GM21786 (cell line): Measurements from ENCODE around the gene AFF4.
"Not testable (repeated sequence)": the region's sequence is repeated elsewhere in the genome, so short reads cannot be mapped to it uniquely, and the experiment has no call there.

Experiments used
- ATAC-seq: cut with Tn5 transposase; IDR thresholded peaks from one replicate; pipeline ENCODE4 v1.9.1; 2021; ENCODE audit not compliant: unreplicated experiment

The AFF4 gene

GRCh38 chr5:132961123-132961815 is 2.2 kb downstream of the AFF4 start:
- not testable (repeated sequence) for ATAC-seq

GRCh38 chr5:132956166-132956799 is 7.2 kb downstream of the AFF4 start:
- ATAC-seq: not testable (repeated sequence)

GRCh38 chr5:132953710-132954109 is 9.7 kb downstream of the AFF4 start:
- no peak for ATAC-seq

- no peak for ATAC-seq
Measured at GRCh38 chr5:132952829-132953228, 10.6 kb downstream of the AFF4 start.

- ATAC-seq: no peak
Measured at GRCh38 chr5:132951897-132952296, 11.5 kb downstream of the AFF4 start.

- ATAC-seq: no peak
Measured at GRCh38 chr5:132949136-132949535, 14.3 kb downstream of the AFF4 start.

GRCh38 chr5:132947671-132948070 is 15.8 kb downstream of the AFF4 start:
- no peak for ATAC-seq

- ATAC-seq: not testable (repeated sequence)
Measured at GRCh38 chr5:132945315-132945714, 18.1 kb downstream of the AFF4 start.

- no peak for ATAC-seq
Measured at GRCh38 chr5:132943362-132944022, 19.9 kb downstream of the AFF4 start.

GRCh38 chr5:132941331-132941730 is 22.1 kb downstream of the AFF4 start:
- no peak for ATAC-seq

- ATAC-seq: no peak
Measured at GRCh38 chr5:132928062-132928407, 35.4 kb downstream of the AFF4 start.

- no peak for ATAC-seq
Measured at GRCh38 chr5:132927355-132928061, 35.9 kb downstream of the AFF4 start.

GRCh38 chr5:132926437-132926836 is 37.0 kb downstream of the AFF4 start:
- no peak for ATAC-seq

GRCh38 chr5:132916086-132916485 is 47.3 kb downstream of the AFF4 start:
- ATAC-seq: no peak

GRCh38 chr5:132915681-132916080 is 47.8 kb downstream of the AFF4 start:
- no peak for ATAC-seq

- no peak for ATAC-seq
Measured at GRCh38 chr5:132909702-132910101, 53.7 kb downstream of the AFF4 start.

- no peak for ATAC-seq
Measured at GRCh38 chr5:132907161-132907560, 56.3 kb downstream of the AFF4 start.

GRCh38 chr5:132905938-132906337 is 57.5 kb downstream of the AFF4 start:
- ATAC-seq: no peak

- no peak for ATAC-seq
Measured at GRCh38 chr5:132901730-132902129, 61.7 kb downstream of the AFF4 start.

- no peak for ATAC-seq
Measured at GRCh38 chr5:132901036-132901435, 62.4 kb downstream of the AFF4 start.

- no peak for ATAC-seq
Measured at GRCh38 chr5:132898094-132898493, 65.3 kb downstream of the AFF4 start.

GRCh38 chr5:132896685-132897084 is 66.7 kb downstream of the AFF4 start:
- ATAC-seq: no peak
